Skeletal muscle tissue (tissue), 4 donors: ENCODE data around the gene RPH3AL. TPM values are rescaled to one million over a fixed set of nuclear protein-coding genes. Genes with fewer than 3 reads are reported as not detected.

Experiments used
- H3K27ac ChIP-seq: one replicate; pipeline ENCODE4 v1.7.0; 2013; ENCODE audit warnings: mild to moderate bottlenecking, low read depth, low read length, inconsistent platforms
- H3K27me3 ChIP-seq, 3 donors: one replicate each; pipeline ENCODE4 v1.7.0; 2013; ENCODE audit warnings: low read length in 3 of 3; ENCODE audit not compliant: control insufficient read depth in 3 of 3, insufficient read depth in 3 of 3
- H3K36me3 ChIP-seq, 3 donors: one replicate each; pipeline ENCODE4 v1.7.0; 2013; ENCODE audit warnings: low read length in 3 of 3; ENCODE audit not compliant: control insufficient read depth in 3 of 3, insufficient read depth in 3 of 3
- H3K4me1 ChIP-seq, 3 donors: one replicate each; pipeline ENCODE4 v1.7.0; 2013; ENCODE audit warnings: low read length in 3 of 3, mild to moderate bottlenecking in 3 of 3; ENCODE audit not compliant: control insufficient read depth in 3 of 3, insufficient read depth in 3 of 3
- H3K4me3 ChIP-seq, 3 donors: one replicate each; pipeline ENCODE4 v1.7.0; 2013; ENCODE audit warnings: low read length in 3 of 3
- H3K9ac ChIP-seq, 3 donors: one replicate each; pipeline ENCODE4 v1.7.0; 2013; ENCODE audit warnings: low read length in 3 of 3, mild to moderate bottlenecking in 3 of 3, moderate library complexity in 2 of 3, low read depth in 1 of 3
- H3K9me3 ChIP-seq, 3 donors: one replicate each; pipeline ENCODE4 v1.7.0; 2013; ENCODE audit warnings: low read length in 3 of 3; ENCODE audit not compliant: control insufficient read depth in 3 of 3
- total RNA-seq: library from RNA; depleted of rRNA; stranded (reverse); fragments of >200 nt; gene quantifications from one replicate; pipeline ENCODE4 v1.2.3, GENCODE V29; 2014
- donor health status: Osteomylitis.

RPH3AL gene
- total RNA-seq, 1 donor from 2014 or later = 1.6 TPM

DNA sequence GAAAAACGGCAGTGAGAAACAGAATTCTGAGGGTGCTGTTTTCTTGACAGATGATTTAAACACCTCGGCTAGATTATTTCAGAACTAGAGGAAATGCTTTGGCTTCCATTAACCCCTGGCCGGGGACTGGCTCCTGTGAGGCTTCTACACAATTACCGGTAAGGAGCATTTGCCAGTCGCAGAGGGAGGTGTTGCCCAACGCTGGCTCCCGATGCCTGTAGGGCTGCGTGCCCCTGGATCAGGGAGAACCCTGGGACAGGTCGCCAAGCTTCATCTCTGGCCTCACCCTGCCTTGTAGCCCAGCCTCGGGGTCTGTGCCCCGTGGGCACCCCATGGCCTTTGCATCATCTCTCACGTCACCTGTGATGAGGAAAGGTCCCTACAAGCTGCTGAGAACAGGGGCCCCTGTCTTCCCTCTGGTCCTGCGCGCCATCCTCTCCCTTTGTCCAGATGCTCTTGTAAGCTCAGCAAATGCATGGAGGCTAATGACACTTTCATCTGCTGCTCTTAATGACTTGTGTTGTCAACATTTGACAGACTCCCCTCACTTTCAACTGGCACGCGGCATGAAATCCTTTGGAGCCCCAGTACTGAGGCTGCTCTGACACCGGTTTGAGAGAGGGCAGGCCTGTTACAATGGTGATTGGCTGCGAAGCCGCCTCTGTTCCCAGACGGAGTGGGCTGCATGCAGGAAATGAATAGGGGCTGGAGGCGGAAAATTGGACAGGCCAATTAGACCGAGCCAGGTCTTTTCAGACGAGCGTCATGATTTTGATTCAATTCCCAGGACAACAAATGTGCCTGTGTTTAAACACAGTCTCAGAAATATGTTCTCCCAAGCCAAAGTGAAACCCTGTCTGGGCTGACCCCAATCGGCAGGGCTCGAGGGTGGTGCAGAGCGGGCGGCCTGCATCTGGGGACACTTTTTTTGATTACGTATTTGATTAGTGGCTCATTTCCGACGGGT is 85.6 kb downstream of the RPH3AL start:
- Histone ChIP-seq H3K4me3 (peak overlapping the region in 2 of 3 donors; percentile 41 to 52), H3K4me1 (peaks cover 23 to 24% (median 23%) of the 10 kb centered on the region in 3 donors), H3K9ac (peak overlapping the region; percentile 24 to 72 (median 36)), H3K27me3 (no peaks in the 10 kb centered on the region), H3K36me3 (peaks cover 0 to 3% (median 0%) of the 10 kb centered on the region in 3 donors), H3K9me3 (no peaks in the 10 kb centered on the region), H3K27ac (peak overlapping the region; percentile 68)

DNA sequence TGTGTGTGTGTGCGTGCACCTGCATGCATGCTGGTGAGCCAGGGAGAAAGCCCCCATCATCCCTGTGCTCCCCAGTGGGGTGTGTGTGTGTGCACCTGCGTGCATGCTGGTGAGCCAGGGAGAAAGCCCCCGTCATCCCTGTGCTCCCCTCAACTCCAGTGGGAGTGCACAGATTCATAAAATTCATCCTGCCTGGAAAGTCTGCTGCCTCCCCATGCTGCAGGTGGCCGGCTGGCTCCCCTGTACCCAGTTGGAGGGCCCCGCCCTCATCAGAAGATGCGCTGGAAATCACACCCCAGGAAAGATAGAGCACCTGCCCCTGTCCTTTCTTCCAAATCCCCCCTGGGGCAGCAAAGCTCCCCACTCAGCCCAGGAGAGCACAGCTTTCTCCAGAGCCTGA is 86.4 kb downstream of the RPH3AL start:
- Histone ChIP-seq H3K9ac (peak overlapping the region in 2 of 3 donors; percentile 6 to 27), H3K4me1 (peaks cover 23 to 24% (median 24%) of the 10 kb centered on the region in 3 donors), H3K9me3 (no peaks in the 10 kb centered on the region), H3K27me3 (no peaks in the 10 kb centered on the region), H3K27ac (peak overlapping the region; percentile 68), H3K36me3 (peaks cover 0 to 3% (median 0%) of the 10 kb centered on the region in 3 donors), H3K4me3 (peak overlapping the region in 1 of 3 donors; percentile 7)

- Histone ChIP-seq H3K9me3 (no peaks in the 10 kb centered on the region), H3K4me3 (no peak overlapping the region), H3K36me3 (peaks cover 0 to 3% (median 0%) of the 10 kb centered on the region in 3 donors), H3K27ac (peak overlapping the region; percentile 68), H3K9ac (no peak overlapping the region), H3K4me1 (peaks cover 23 to 28% (median 28%) of the 10 kb centered on the region in 3 donors), H3K27me3 (no peaks in the 10 kb centered on the region)
These were observed 86.9 kb downstream of the RPH3AL start for GRCh38 chr17:265718-266117.

DNA sequence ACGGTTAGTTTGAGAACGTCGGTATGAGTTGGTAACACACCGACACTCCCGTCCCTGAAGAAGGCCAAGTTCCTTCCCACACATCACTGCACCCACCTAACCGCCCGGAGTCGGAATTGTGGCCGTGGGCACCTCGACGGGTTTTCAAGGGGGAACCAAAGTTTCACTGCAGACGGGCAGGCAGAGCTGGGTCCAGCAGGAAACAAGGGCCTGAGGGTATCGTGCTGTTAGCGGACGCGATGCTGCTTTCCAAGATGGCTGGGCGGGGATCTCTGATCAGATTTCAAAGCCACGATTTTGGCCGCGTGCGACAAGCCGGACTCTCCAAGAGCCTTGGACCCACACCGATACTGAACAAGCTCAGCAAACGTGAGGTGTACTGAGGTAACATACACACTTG is 88.8 kb downstream of the RPH3AL start:
- Histone ChIP-seq H3K27me3 (peaks cover 0 to 3% (median 0%) of the 10 kb centered on the region in 3 donors), H3K9ac (no peak overlapping the region), H3K4me3 (no peak overlapping the region), H3K27ac (no peak overlapping the region), H3K36me3 (no peaks in the 10 kb centered on the region), H3K9me3 (no peaks in the 10 kb centered on the region), H3K4me1 (peaks cover 27 to 40% (median 36%) of the 10 kb centered on the region in 3 donors)

- H3K9ac ChIP-seq = no peak overlapping the region
- H3K4me1 ChIP-seq = peaks cover 27 to 40% (median 37%) of the 10 kb centered on the region in 3 donors
- H3K27ac ChIP-seq = no peak overlapping the region
- no peak overlapping the region for H3K4me3 ChIP-seq
- H3K27me3 ChIP-seq = peaks cover 0 to 3% (median 0%) of the 10 kb centered on the region in 3 donors
- no peaks in the 10 kb centered on the region for H3K36me3 ChIP-seq
- H3K9me3 ChIP-seq = no peaks in the 10 kb centered on the region
These were observed 89.3 kb downstream of the RPH3AL start for GRCh38 chr17:263271-263670.

- H3K4me1 ChIP-seq = peaks cover 14 to 29% (median 27%) of the 10 kb centered on the region in 3 donors
- H3K27ac ChIP-seq = peak overlapping the region; percentile 66
- H3K9me3 ChIP-seq = no peaks in the 10 kb centered on the region
- no peak overlapping the region for H3K9ac ChIP-seq
- no peaks in the 10 kb centered on the region for H3K36me3 ChIP-seq
- H3K4me3 ChIP-seq = no peak overlapping the region
- peaks cover 0 to 3% (median 0%) of the 10 kb centered on the region in 3 donors for H3K27me3 ChIP-seq
These were observed 91.0 kb downstream of the RPH3AL start for GRCh38 chr17:261635-262034.

DNA sequence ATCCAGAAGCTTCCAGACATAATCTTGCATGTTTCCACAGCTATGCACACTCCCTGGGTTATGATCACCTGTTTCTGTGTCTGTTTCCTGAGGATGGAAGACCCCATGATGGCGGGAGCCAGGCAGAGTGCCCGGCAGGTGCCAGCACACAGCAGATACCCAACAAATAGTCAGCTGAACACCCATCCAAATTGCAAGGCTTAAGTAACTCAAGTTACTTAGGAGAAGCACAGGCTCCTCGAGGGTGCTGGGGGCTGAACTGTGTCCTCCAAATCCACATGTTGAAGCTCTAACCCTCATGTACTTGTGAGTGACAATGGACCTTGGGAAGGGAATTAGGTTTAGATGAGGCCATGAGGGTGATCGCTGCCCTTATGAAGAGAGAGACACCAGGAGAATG is 91.7 kb downstream of the RPH3AL start:
- H3K9ac ChIP-seq = no peak overlapping the region
- H3K27ac ChIP-seq = peak overlapping the region; percentile 66
- H3K27me3 ChIP-seq = peaks cover 0 to 3% (median 0%) of the 10 kb centered on the region in 3 donors
- no peak overlapping the region for H3K4me3 ChIP-seq
- H3K36me3 ChIP-seq = no peaks in the 10 kb centered on the region
- peaks cover 7 to 22% (median 20%) of the 10 kb centered on the region in 3 donors for H3K4me1 ChIP-seq
- H3K9me3 ChIP-seq = no peaks in the 10 kb centered on the region

- Histone ChIP-seq H3K27me3 (peaks cover 0 to 3% (median 0%) of the 10 kb centered on the region in 3 donors), H3K9me3 (no peaks in the 10 kb centered on the region), H3K9ac (no peak overlapping the region), H3K27ac (peak overlapping the region; percentile 66), H3K4me1 (peaks cover 4 to 19% (median 17%) of the 10 kb centered on the region in 3 donors), H3K36me3 (no peaks in the 10 kb centered on the region), H3K4me3 (no peak overlapping the region)
These were observed 92.4 kb downstream of the RPH3AL start for GRCh38 chr17:260031-260791.

DNA sequence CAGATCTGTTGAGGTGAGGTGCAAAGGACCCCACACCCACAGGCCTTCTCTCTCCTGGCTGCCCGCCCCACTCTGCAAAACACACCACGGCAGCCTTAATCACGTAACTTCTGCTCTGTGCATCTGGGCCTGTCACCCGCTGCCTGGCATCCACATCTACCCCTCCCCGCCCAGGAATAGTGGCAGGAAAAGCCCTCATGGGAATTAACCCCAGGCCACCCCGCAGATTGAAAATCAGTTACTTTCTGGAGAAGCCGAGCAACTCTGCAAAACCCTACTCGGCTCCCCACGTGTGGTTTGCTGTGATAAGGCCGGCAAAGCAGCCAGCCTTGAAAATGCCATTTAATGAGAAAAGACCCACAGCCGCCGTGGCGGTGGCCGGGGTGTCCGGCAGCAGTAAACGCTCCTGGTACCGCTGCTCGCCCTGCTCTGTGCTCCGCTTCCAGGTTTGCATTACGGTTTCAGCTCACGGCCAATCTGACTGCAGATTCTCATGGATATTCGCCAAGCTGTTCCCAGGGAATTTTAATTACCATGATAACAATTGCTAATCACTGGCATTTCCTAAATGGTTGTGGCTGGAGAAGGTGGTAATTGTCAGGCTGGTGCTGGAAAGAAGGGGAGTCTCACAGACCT is 93.1 kb downstream of the RPH3AL start:
- no peaks in the 10 kb centered on the region for H3K9me3 ChIP-seq
- H3K27me3 ChIP-seq = peaks cover 0 to 3% (median 0%) of the 10 kb centered on the region in 3 donors
- H3K36me3 ChIP-seq = no peaks in the 10 kb centered on the region
- peak overlapping the region; percentile 66 for H3K27ac ChIP-seq
- H3K4me1 ChIP-seq = peaks cover 4 to 19% (median 17%) of the 10 kb centered on the region in 3 donors
- no peak overlapping the region for H3K4me3 ChIP-seq
- no peak overlapping the region for H3K9ac ChIP-seq
